Uterus (tissue), 2 donors: ENCODE results near the gene HORMAD2.

Source experiments
- POLR2A ChIP-seq, 2 donors: fragments of 450-650 bp; IDR thresholded peaks; one replicate each; pipeline ENCODE4 v1.6.1; 2016; ENCODE audit warnings: antibody characterized with exemption in 2 of 2, mild to moderate bottlenecking in 1 of 2, moderate library complexity in 1 of 2
- TF ChIP-seq, protein P1 (sequence below), 4 experiments: fragments of 200-600 bp in 2 of 4; fragments of 450-650 bp in 2 of 4; sonication (generic) in 2 of 4; IDR thresholded peaks; one replicate each; pipeline ENCODE4 v1.5.1; 2016 to 2019; ENCODE audit warnings: antibody characterized with exemption in 4 of 4, mild to moderate bottlenecking in 2 of 4, moderate library complexity in 1 of 4

DNA sequence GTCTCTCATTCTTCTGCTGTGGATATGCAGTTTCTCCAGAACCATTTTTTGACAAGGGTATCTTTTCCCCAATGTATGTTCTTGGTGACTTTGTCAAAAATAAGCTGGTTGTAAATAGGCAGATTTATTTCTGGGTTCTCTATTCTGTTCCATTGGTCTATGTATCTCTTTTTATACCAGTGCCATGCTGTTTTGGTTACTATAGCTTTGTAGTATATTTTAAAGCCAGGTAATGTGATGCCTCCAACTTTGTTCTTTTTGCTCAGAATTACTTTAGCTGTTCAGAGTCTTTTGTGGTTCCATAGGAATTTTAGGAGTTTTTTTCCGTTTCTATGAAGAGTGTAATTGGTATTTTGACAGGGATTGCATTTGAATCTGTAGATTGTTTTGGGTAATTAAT lies 12.4 kb downstream of the HORMAD2 start:
- TF ChIP-seq POLR2A (IDR thresholded peaks at IDR 0.05) = no peak
- TF ChIP-seq, protein P1, sequence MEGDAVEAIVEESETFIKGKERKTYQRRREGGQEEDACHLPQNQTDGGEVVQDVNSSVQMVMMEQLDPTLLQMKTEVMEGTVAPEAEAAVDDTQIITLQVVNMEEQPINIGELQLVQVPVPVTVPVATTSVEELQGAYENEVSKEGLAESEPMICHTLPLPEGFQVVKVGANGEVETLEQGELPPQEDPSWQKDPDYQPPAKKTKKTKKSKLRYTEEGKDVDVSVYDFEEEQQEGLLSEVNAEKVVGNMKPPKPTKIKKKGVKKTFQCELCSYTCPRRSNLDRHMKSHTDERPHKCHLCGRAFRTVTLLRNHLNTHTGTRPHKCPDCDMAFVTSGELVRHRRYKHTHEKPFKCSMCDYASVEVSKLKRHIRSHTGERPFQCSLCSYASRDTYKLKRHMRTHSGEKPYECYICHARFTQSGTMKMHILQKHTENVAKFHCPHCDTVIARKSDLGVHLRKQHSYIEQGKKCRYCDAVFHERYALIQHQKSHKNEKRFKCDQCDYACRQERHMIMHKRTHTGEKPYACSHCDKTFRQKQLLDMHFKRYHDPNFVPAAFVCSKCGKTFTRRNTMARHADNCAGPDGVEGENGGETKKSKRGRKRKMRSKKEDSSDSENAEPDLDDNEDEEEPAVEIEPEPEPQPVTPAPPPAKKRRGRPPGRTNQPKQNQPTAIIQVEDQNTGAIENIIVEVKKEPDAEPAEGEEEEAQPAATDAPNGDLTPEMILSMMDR (IDR thresholded peaks at IDR 0.05) = no peak
